HG02884 (cell line): ENCODE results near the gene COLEC11.
"Not testable (repeated sequence)": the region's sequence is repeated elsewhere in the genome, so short reads cannot be mapped to it uniquely, and the experiment has no call there.

Source experiments
- ATAC-seq: cut with Tn5 transposase; IDR thresholded peaks from one replicate; pipeline ENCODE4 v1.9.1; 2021; ENCODE audit warnings: mild to moderate bottlenecking, moderate library complexity; ENCODE audit not compliant: unreplicated experiment

COLEC11 gene

DNA sequence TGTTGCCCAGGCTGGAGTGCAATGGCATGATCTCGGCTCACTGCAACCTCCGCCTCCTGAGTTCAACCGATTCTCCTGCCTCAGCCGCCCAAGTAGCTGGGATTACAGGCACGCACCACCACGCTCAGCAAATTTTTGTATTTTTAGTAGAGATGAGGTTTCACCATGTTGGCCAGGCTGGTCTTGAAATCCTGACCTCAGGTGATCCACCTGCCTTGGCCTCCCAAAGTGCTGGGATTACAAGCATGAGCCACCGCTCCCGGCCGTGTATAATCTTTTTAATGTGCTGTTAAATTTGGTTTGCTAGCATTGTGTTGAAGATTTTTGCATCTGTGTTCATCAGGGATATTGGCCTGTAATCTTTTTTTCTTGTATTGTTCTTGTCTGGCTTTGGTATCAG lies 24.7 kb downstream of the COLEC11 start:
- not testable (repeated sequence) for ATAC-seq

DNA sequence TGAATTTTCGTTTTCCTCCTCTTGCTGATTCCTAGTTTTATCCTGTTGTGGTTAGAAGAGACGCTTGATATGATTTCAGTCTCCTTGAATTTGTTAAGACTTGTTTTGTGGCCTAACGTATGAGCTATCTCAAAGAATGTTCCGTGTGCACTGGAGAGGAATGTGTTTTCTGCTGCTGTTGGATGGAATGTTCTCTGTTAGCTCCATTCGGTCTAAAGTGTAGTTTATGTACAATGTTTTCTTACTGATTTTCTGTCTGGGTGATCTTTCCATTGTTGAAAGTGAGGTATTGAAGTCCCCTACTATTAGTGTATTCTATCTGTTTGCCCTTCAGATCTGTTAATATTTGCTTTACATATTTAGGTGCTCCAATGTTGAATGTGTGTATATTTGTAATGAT lies 25.9 kb downstream of the COLEC11 start:
- no peak for ATAC-seq

DNA sequence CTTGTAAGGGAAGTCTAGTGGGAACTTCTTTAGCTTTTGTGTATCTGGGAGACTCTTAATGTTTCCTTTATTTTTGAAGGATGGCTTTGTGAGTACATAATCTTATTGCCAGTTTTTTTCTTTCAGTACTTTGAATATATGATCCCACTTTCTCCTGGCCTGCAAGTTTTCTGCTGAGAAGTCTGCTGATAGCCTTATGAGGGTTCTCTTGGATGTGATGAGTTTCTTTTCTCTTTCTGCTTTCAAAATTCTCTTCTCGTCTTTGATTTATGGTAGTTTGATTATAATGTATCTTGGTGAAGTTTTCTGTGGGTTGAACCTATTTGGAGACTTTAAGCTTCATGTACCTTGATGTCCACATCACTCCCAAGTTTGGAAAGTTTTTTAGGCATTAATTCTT lies 28.1 kb downstream of the COLEC11 start:
- ATAC-seq: no peak

DNA sequence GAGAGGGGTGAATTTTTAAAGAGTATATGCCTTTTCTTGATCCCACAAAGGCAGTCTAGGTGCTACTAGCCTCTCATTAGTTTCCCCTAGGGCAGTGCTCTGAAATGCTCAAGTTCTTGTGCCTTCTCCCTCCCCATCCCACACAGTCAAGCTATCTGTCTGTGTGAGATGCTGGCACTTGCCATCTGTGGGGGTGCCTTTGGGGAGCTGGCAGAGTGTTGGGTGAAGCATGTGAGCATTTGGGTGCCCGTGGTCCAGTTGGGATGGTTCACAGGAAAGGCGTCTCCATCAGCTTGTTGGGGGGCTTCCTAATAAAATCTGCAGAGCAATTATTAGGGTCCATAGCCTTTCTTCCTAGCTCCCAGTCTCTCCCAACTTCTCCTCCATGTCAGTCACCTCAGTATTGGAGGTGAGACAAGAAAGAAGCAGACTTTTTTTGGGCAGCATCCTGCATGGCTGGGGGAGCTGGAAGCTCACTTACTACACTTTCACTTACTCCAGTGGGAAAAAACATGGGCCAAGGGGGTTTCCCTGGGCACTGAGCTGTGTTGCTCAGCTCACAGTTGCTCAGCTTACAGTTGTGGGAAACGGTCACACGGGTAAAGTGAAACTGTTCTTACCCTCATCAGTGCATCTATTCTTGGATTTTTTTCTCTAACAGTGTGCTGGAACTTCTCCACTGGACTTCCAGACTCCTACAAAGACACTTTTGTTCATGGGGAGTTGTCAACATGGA lies 29.3 kb downstream of the COLEC11 start:
- no peak for ATAC-seq

DNA sequence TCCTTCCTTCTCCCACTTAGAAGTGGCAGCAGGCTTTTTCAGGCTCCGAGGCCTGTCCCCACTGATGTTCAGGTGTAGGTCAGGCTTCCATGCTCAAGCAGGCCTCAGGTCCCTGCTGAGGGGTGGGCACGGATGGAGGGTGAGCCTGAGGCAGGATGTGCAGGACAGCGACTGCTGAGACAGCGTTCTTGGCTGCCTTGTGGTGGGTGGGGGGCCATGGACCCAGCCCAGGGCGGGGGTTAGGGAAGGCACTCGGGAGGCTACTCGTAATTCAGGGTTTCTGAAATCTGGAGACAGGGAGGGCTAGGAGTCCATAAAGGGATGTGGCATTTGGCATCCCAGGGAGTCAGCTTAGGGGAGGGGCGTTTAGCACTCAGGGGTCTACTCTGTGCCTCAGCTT lies 30.3 kb downstream of the COLEC11 start:
- ATAC-seq: no peak

DNA sequence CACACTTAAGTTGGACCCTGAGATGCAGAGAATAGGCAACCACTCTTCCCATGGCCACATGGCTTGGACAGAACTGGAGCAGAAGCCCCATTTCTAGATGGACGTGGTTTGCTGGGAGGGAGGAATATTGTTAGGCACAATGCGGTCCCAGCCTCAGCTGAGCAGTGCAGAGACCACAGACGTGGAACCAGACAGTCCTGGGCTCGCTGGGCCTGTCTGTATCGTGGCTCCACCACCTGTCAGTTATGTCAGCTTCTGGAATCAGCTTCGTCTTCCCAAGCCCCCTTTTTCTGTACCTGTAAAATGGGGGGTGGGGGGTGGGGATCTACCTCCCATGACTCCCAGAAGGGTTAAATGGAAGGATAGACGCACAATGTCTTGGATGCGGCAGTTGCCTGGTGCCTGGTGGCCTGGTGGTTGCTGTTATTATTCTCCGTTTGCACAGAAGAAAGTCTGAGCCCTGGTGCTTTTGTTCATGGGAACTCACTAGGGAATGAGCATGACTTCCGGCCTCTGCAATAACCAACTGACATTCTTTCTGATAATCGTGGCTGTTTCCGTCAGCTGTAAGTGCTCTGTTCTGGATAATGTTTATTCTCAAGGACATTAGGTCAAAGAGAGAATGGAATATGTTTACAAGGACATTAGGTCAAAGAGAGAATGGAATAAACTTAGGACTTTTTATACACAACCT lies 31.4 kb downstream of the COLEC11 start:
- ATAC-seq: no peak

DNA sequence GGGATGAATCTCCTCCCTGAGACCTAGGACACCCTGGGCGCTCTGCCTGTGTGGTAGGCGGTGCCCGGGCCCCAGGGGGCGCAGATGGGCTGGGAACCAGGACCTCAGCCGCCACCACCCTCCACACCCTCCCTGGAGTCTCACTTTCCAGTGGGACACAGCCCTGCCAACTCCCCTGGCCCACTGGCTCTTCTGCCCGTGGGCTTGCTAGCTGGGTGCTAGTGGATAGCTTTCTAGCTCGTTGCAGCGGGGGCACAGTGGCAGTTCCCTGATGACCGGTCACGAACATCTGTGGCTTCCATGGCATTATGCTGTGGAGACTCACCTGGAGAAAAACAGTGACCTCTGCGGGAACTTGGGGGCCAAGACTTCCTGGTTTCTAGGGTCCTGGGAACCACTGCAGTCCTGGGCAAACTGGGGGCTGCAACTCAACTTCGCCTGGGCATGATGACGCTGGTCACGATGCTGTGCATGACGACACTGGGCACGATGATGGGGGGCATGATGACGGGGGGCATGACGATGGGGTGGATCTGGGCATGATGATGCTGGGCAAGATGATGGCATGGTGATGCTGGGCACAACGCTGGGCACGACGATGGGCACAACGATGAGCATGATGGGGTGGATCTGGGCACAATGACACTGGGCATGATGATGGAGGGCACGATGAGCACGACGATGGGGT lies 32.0 kb downstream of the COLEC11 start:
- ATAC-seq: no peak

DNA sequence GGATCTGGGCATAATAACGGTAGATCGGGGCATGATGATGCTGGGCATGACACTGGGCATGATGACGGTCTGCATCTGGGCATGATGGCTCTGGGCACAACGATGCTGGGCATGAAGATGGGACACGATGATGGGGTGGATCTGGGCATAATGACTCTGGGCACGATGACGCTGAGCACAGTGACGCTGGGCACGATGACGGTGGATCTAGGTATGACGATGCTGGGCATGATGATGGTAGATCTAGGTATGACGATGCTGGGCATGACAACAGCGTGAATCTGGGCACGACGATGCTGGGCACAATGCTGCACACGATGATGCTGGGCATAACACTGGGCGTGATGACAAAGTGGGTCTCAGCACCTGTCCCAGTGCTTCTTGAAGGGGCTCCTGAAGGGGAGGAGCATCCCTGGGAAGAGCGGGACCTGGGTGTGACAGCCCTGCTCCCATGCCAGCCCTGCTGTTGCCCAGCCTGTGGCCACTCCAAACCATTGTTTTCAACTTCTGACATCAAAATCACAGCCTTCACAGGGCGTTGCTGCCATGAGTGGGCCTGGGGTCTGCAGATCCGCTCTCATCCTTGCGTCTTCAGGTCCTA lies 32.7 kb downstream of the COLEC11 start:
- ATAC-seq: no peak

DNA sequence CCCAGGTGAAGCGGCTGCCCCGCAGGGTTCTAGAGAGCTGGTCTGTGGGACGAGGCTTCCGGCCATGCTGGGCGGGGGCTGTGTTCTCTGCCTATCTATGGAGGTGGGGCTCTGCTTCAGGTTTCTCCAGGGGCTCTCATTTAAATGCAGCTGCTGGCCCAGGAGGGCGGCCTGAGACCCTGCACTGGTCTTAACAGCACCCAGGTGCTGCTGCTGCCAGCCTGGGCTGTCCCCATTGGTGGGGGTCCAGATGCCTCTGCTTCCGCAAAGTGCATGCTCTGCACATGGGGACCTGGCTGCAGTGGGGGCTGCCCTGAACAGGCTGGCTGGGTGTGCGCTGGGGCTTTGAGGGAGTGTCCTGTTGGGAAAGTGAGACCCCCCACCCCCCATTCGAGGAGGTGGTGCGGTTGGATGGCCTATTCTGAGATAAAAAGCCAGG lies 33.3 kb downstream of the COLEC11 start:
- no peak for ATAC-seq

DNA sequence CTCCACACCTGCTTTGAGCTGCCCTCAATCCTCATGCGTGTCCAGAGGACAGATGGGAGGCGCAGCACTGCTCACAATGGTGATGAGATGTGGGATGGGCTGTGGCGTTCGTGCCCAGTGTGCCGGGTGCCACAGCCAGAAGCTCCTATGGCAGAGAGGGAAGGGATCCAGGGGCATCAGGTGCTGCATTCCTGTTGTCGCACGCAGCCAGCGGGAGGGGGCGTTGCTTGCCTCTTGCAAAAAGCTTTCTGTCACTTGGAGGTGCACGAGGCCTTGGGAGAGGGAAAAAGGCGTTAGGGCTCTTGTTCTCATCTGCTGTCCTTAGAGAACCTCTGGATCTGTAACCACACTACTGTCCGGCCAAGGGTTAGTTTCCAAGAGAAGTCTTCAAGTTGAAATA lies 33.9 kb downstream of the COLEC11 start:
- ATAC-seq: no peak

DNA sequence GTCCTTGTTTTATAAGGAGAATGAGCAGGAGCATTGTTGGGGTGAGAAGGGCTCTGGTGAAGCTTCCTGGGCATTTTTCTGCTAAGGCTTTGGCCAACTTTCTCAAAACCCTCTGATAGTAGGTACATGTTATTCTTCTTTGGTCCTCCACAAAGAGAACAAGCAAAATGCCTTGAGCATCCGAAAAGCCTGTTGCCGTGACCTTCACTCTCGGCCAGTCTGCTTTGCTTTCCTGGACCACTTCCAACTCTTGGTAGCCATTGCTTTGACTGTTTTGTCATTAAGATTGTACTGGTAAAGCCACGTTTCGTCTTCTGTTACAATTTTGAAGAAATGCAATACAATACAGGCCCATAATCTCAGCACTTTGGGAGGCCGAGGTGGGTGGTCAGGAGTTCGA lies 35.7 kb downstream of the COLEC11 start:
- no peak for ATAC-seq

DNA sequence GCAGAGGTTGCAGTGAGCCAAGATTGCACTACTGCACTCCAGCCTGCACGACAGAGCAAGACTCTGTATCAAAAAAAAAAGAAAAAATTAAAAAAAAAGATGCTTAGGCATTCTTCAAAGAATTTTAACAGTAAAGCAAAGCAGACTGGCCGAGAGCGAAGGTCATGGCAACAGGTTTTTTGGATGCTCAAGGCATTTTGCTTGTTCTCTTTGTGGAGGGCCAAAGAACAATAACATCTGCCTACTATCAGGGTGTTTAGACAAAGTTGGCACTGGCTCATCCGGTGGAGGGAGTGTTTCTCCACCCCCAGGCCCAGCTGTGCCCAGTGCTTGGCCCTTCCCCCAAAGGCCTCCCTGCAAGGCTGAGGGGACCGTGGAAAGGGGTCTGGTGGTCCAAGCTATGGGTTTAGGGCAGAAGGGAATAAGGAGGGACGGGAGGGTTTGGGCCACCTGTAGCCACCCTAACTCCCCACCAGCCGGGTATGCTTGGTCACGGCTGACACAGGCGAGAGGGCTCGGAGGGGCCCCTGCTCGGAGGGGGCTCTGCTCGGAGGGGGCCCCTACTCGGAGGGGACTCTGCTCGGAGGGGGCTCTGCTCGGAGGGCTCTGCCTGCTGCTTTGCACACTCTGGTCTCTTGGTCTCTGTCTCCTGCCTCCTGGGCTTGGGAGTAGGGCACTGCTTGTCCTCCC lies 36.4 kb downstream of the COLEC11 start:
- ATAC-seq: no peak

DNA sequence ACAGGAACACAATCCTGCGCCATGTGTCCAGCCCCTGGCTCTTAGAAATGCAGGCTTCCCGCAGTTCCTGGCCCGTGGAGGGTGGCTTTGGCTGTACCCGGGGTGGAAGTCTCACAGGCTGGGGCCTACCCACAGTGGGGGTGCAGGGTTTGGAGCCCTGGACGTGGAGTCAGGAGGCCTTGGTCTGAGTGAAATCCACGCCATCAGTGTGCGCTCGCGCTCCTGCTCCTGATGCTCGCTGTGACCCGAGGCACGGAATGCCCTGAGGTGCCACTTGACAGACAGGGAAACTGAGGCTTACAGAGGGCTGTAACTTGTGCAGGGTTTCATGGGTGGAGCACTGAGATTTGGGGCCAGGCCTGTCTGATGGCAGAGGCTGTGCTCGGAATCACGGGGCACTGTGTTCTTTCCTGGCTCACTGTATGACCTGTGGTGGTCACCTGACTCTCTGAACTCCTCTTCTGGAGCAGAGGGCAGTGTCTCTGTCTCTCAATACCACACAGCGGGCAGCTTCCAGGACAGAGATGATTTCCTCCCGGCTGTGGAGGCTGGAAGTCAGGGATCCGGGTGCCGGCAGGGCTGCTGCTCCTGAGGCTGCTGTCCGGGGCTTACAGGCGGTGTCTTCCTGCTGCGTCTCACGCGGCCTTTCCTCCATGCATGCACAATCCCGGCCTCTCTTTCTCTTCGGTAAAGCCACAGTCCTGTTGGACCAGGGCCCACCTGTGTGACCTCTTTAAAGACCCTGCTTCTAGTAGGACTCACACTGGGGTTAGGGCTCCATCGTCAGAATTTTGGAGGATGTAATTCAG lies 37.1 kb downstream of the COLEC11 start:
- ATAC-seq: no peak

DNA sequence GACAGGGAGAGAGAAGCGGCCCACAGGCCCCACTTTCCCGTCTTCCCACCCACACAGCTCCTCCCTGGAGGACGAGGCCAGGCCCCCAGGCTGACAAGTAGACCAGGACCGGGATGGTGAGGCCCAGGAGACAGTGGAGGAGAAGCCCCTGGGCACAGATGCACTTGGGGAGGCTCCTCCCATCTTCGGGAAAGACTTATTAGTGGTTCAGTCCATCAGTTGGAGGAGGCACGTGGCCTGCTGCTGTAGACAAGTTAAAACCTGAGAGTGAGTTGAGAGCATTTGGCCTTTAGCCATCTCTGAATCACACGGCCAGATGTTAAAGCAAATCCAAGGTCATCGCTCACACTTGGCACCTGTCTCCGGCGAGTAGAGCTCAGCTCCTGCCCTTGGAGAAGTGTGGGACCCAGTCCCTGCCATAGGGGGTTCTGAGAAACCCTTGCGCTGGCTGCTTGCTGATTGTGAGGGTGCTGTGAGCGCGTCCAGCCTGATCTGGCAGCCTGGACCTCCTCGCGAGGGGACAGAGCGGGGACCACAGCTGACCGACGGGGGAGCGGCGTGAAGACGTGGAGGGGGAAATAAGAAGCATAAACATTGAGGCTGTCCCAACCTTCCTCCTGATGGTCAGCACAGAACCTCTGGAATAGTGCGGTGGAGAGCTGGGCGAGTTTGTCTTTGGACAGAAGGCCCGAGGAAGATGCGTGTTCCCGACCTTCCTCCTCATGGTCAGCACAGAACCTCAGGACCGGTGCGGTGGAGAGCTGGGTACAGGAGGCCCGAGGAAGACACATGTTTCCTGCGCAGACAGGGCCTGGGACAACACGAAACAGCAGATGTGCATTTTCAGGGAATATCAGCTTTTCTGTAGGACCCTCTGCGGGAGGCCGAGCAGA lies 38.4 kb downstream of the COLEC11 start:
- ATAC-seq: no peak

DNA sequence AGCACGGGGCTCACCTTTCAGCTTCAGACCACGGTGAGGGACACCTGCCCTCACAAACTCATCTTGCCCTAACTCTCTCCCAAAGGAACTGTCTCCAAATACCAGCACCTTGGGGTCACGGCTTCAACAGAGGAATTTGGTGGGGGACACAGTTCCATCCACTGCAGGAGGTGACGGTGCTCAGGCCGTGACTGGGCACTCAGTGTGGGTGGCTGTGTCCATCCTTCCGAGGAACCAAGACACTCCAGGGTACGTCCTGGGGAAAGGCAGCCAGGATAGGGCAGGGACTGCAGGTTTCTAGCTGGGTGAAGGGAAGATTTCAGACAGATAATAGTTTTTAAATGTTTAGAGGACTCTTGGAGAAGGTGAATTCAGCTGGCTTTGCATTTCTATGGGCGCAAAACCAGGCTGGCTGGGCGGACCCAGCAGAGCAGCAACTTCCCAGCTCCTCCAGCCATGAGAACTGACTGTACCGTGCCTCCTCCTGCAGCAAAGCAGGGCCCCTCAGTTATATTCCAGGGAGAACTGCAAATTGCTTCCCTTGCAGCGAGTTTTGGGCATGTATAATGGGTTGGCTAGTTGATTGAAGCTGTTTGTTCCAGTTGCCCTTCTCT lies 39.2 kb downstream of the COLEC11 start:
- no peak for ATAC-seq

DNA sequence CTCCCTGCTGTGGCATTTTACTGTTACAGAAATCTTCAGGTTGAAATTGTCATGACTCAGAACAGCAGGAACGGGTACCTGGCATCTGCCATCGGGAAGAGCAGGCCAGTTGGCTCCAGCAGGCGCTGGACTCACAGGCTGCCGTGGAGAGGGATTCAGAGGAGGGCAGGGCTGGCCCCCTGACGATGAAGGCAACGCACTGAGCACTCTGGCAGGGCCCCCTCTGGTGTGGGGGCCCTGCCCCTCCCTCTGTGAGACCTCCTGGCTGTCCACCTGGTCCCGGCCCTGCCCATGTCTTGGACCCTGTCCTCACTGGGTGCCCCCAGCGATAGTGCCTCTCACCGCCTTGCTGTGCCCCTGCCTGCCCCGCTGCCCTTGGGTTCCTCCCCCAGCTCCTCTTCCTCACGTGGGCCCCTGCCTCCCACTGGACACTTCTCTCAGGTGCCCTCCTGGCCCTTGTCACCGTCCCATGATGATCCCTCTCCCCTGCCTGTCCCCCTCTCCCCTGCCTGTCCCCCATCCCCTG lies 39.7 kb downstream of the COLEC11 start:
- ATAC-seq: no peak

DNA sequence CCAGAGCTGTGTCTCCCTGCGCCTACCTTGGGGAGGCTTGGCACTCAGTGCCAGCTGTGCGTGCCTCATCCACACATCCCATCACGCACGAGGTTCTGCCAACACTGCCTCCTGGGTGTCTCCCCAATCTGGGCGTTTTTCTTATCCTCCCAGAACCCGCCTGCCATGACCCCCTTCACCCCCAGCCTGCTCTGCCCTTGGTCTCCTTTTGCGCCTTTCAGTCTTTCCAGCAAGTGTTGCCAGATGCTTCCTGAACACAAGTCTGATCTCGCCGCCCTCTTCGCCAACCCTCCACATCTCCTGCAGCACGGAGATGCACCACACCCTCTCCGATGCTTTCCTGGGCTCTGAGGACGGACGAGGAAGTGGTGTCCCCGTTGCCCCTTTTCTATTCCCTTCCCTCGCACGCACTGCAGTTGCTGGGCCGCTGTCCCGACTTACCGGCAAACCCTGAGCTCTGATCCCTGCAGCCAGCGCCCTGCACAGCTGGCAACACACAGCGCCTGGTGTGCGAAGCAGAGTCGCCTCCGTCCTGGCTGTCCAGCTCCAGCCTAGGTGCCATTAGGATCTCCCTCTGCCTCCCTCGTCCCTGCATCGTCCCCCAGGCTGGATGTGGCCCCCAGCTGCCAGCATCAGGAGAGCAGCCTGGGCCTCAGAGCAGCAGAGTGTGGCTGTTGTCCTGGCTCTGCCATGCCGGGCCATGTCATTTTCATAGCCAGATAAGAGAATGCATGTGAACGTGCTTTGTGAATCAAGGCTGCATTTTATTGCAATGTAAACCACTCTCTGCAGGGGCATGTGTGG lies 40.5 kb downstream of the COLEC11 start:
- no peak for ATAC-seq

DNA sequence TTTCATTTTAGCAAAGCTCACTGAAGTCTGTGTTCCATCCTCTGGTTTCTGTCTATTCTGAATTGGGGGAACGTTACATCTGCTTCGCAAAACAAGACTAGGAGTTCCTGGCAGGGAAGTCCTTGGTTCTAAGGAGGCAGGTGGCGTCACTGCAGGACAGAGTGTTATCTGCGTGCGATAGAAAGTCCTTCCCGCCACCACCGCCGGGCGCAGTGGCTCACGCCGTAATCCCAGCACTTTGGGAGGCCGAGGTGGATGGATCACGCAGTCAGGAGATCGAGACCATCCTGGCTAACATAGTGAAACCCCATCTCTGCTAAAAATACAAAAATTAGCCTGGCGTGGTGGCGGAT lies 41.0 kb downstream of the COLEC11 start:
- not testable (repeated sequence) for ATAC-seq
